ENCODE data around the gene SYNPO2. TPM values are rescaled to one million over a fixed set of nuclear protein-coding genes. Genes with fewer than 3 reads are reported as not detected.
"Not testable (repeated sequence)": the region's sequence is repeated elsewhere in the genome, so short reads cannot be mapped to it uniquely, and the experiment has no call there.

The SYNPO2 gene
- total RNA-seq, 1 donor from 2014 or later, result 26.2 TPM

GRCh38 chr4:118869808-118870342 lies 18.8 kb upstream of the SYNPO2 start:
- H3K36me3 ChIP-seq, result no peaks in the 10 kb centered on the region
- intact Hi-C loops (cut with DNase I), result no loop called here
- DNase-seq (no peak), ATAC-seq (no peak)
- H3K27ac ChIP-seq, result no peak overlapping the region
- H3K4me3 ChIP-seq, result no peak overlapping the region
- TF ChIP-seq, protein P1, sequence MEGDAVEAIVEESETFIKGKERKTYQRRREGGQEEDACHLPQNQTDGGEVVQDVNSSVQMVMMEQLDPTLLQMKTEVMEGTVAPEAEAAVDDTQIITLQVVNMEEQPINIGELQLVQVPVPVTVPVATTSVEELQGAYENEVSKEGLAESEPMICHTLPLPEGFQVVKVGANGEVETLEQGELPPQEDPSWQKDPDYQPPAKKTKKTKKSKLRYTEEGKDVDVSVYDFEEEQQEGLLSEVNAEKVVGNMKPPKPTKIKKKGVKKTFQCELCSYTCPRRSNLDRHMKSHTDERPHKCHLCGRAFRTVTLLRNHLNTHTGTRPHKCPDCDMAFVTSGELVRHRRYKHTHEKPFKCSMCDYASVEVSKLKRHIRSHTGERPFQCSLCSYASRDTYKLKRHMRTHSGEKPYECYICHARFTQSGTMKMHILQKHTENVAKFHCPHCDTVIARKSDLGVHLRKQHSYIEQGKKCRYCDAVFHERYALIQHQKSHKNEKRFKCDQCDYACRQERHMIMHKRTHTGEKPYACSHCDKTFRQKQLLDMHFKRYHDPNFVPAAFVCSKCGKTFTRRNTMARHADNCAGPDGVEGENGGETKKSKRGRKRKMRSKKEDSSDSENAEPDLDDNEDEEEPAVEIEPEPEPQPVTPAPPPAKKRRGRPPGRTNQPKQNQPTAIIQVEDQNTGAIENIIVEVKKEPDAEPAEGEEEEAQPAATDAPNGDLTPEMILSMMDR (IDR thresholded peaks at IDR 0.05), result no peak
- no peaks in the 10 kb centered on the region for H3K9me3 ChIP-seq
- H3K4me1 ChIP-seq, result no peaks in the 10 kb centered on the region
- H3K27me3 ChIP-seq (ENCODE audit: low read depth), result no peaks in the 10 kb centered on the region

DNA sequence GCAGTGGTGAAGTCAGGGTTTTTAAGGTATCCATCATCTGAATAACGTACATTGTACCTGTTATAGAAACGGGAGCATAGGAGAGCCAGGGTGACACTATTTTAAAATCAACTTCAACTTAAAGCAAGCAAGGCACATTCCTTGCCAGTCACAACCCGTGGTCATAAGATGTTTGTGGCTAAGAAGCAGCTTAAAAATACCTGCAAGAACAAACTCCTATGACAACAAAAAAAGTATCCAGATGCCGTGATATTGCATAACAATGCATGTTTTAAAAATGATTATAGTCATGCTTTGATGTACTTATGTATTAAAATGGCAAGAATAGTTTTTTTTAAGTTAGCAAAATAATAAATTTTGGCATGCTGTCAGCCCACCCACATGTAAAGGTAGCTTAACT lies 16.5 kb upstream of the SYNPO2 start:
- TF ChIP-seq, protein P1 (IDR thresholded peaks at IDR 0.05), result no peak
- Histone ChIP-seq H3K9me3 (no peaks in the 10 kb centered on the region), H3K36me3 (no peaks in the 10 kb centered on the region), H3K4me3 (no peak overlapping the region), H3K4me1 (no peaks in the 10 kb centered on the region), H3K27me3 (ENCODE audit: low read depth) (no peaks in the 10 kb centered on the region), H3K27ac (no peak overlapping the region)
- DNase-seq (no peak), ATAC-seq (no peak)
- intact Hi-C loops (cut with DNase I), result no loop called here

- no peak for ATAC-seq
- intact Hi-C loops (cut with DNase I), result no loop called here
- H3K9me3 ChIP-seq, result no peaks in the 10 kb centered on the region
- TF ChIP-seq, protein P1 (IDR thresholded peaks at IDR 0.05), result no peak
- H3K4me1 ChIP-seq, result no peaks in the 10 kb centered on the region
- no peaks in the 10 kb centered on the region for H3K27me3 ChIP-seq (ENCODE audit: low read depth)
- H3K4me3 ChIP-seq, result no peak overlapping the region
- DNase-seq, result no peak
- H3K27ac ChIP-seq, result no peak overlapping the region
- H3K36me3 ChIP-seq, result no peaks in the 10 kb centered on the region
Observed at GRCh38 chr4:118877797-118878196, 10.9 kb upstream of the SYNPO2 start.

DNA sequence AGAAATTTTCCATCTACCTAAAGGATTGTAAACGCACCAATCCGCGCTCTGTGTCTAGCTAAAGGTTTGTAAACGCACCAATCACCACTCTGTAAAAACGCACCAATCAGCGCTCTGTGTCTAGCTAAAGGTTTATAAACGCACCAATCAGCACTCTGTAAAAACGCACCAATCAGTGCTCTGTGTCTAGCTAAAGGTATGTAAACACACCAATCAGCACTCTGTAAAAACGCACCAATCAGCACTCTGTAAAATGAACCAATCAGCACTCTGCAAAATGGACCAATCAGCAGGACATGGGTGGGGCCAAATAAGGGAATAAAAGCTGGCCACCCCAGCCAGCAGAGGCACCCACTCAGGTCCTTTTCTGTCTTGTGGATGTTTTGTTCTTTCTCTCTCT lies 10.1 kb upstream of the SYNPO2 start:
- H3K4me1 ChIP-seq; H3K27me3 ChIP-seq (ENCODE audit: low read depth); intact Hi-C loops (cut with DNase I); ATAC-seq; H3K27ac ChIP-seq; DNase-seq; H3K9me3 ChIP-seq; H3K4me3 ChIP-seq; H3K36me3 ChIP-seq: not testable (repeated sequence)

DNA sequence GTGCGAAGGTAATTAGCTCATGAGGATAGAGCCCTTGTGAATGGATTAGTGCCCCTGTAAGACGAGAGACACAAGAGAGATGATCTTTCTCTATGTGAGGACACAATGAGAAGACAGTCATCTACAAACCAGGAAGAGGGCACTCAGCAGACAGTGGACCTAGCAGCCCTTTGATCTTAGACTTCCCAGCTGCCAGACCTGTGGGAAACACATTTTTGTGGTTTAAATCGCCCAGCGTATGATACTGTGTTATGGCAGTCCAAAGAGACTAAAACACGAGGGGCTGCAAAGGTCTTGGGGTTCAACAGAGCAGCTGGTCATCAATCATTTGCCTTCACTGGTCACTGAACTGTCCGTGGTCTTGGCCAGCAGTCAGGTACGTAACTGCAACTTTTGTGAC lies 9.2 kb upstream of the SYNPO2 start:
- Histone ChIP-seq H3K9me3 (no peaks in the 10 kb centered on the region), H3K27me3 (ENCODE audit: low read depth) (no peaks in the 10 kb centered on the region), H3K4me3 (no peak overlapping the region), H3K27ac (no peak overlapping the region), H3K36me3 (no peaks in the 10 kb centered on the region), H3K4me1 (no peaks in the 10 kb centered on the region)
- intact Hi-C loops (cut with DNase I), result no loop called here
- DNase-seq (no peak), ATAC-seq (no peak)
- TF ChIP-seq, protein P1 (IDR thresholded peaks at IDR 0.05), result no peak

GRCh38 chr4:118881512-118882146 lies 7.0 kb upstream of the SYNPO2 start:
- H3K27ac ChIP-seq, result no peak overlapping the region
- intact Hi-C loops (cut with DNase I), result no loop called here
- no peaks in the 10 kb centered on the region for H3K4me1 ChIP-seq
- ATAC-seq (no peak), DNase-seq (no peak)
- H3K36me3 ChIP-seq, result no peaks in the 10 kb centered on the region
- H3K9me3 ChIP-seq, result no peaks in the 10 kb centered on the region
- TF ChIP-seq, protein P1 (IDR thresholded peaks at IDR 0.05), result no peak
- no peaks in the 10 kb centered on the region for H3K27me3 ChIP-seq (ENCODE audit: low read depth)
- H3K4me3 ChIP-seq, result no peak overlapping the region

Data from lower lobe of right lung (tissue), 2 donors.